H1 (cell line): ENCODE data around the gene GET3. TPM values are rescaled to one million over a fixed set of nuclear protein-coding genes. Genes with fewer than 3 reads are reported as not detected.

Experiments used
- CTCF ChIA-PET: fragments of 300-600 bp; sonication (Branson Sonifier 250); formaldehyde crosslinking; loops from one replicate; lab custom pipeline; 2021; ENCODE audit not compliant: partially characterized antibody; lab: Charles Lee
- POLR2A ChIA-PET: fragments of 300-600 bp; sonication (Branson Sonifier 250); formaldehyde crosslinking; loops from one replicate; lab custom pipeline; 2021; ENCODE audit warnings: inconsistent platforms; ENCODE audit not compliant: partially characterized antibody; lab: Charles Lee
- DNase-seq, 2 experiments: peaks; one replicate each; pipeline versions ENCODE4 v3.0.0 to v3.0.0-alpha.2; 2010 to 2022; ENCODE audit warnings: low spot score in 2 of 2, low read depth in 1 of 2, mixed read lengths in 1 of 2
- FAIRE-seq: peaks from 2 replicates; lab custom pipeline; 2011; peaks lifted over from hg19 to GRCh38; lab: Jason Lieb, UNC
- H2AFZ ChIP-seq: 2 replicates; pipeline ENCODE4 v1.8.1; 2012; ENCODE audit warnings: low read length, inconsistent platforms
- H2AK5ac ChIP-seq: 2 replicates; pipeline ENCODE4 v1.6.1; 2013; ENCODE audit warnings: low read depth, low read length
- H2BK120ac ChIP-seq: replicated peaks from 2 replicates; pipeline ENCODE3; 2013; ENCODE audit warnings: low read depth, low read length, inconsistent platforms
- H2BK12ac ChIP-seq: 2 replicates; pipeline ENCODE4 v1.6.1; 2013; ENCODE audit warnings: low read depth, low read length
- H2BK15ac ChIP-seq: 2 replicates; pipeline ENCODE4 v1.6.1; 2013; ENCODE audit warnings: low read length
- H2BK20ac ChIP-seq: 2 replicates; pipeline ENCODE4 v1.6.1; 2013; ENCODE audit warnings: low read length
- H2BK5ac ChIP-seq: 2 replicates; pipeline ENCODE4 v1.6.1; 2013; ENCODE audit warnings: low read depth, low read length
- H3K14ac ChIP-seq: 2 replicates; pipeline ENCODE4 v1.6.1; 2013; ENCODE audit warnings: inconsistent platforms; ENCODE audit not compliant: insufficient read length
- H3K18ac ChIP-seq: 2 replicates; pipeline ENCODE4 v1.6.1; 2013; ENCODE audit warnings: low read length; ENCODE audit errors: extremely low read depth
- H3K23ac ChIP-seq: 2 replicates; pipeline ENCODE4 v1.6.1; 2013; ENCODE audit warnings: inconsistent platforms; ENCODE audit not compliant: insufficient read length
- H3K23me2 ChIP-seq: 2 replicates; pipeline ENCODE4 v1.6.1; 2013; ENCODE audit warnings: low read depth, low read length
- H3K27ac ChIP-seq: 2 replicates; pipeline ENCODE4 v1.6.1; 2011; ENCODE audit warnings: low read depth, low read length, inconsistent platforms
- H3K27me3 ChIP-seq, 4 experiments: replicated peaks in 1 of 4; 1 replicate in 1 of 4; 2 replicates in 3 of 4; pipeline versions ENCODE4 v1.6.1 to v1.8.1; 2011 to 2013; ENCODE audit warnings: low read length in 3 of 4, mild to moderate bottlenecking in 3 of 4, inconsistent platforms in 2 of 4, mixed read lengths in 2 of 4, moderate library complexity in 1 of 4; ENCODE audit not compliant: control insufficient read depth in 3 of 4, insufficient read depth in 3 of 4; ENCODE audit errors: extremely low read depth in 1 of 4
- H3K36me3 ChIP-seq, 4 experiments: 2 replicates each; pipeline versions ENCODE4 v1.6.1 to v1.8.1; 2011 to 2013; ENCODE audit warnings: mild to moderate bottlenecking in 4 of 4, low read length in 3 of 4, moderate library complexity in 2 of 4, control low read depth in 1 of 4, inconsistent platforms in 1 of 4; ENCODE audit not compliant: insufficient read depth in 4 of 4, control insufficient read depth in 2 of 4
- H3K4ac ChIP-seq: replicated peaks from 2 replicates; pipeline ENCODE3; 2013; ENCODE audit warnings: low read length, low read depth, mixed read lengths, inconsistent platforms; ENCODE audit not compliant: insufficient read length
- H3K4me1 ChIP-seq, 4 experiments: replicated peaks in 1 of 4; 1 replicate in 1 of 4; 2 replicates in 3 of 4; pipeline versions ENCODE4 v1.6.1 to v1.8.1; 2011 to 2013; ENCODE audit warnings: low read length in 3 of 4, inconsistent platforms in 2 of 4, mixed read lengths in 1 of 4; ENCODE audit not compliant: insufficient read depth in 4 of 4, control insufficient read depth in 3 of 4
- H3K4me2 ChIP-seq, 2 experiments: 2 replicates each; pipeline versions ENCODE4 v1.6.1 to v1.8.1; 2011 to 2013; ENCODE audit warnings: low read depth in 2 of 2, low read length in 2 of 2, control low read depth in 1 of 2, inconsistent platforms in 1 of 2, mild to moderate bottlenecking in 1 of 2; ENCODE audit not compliant: insufficient read depth in 1 of 2
- H3K4me3 ChIP-seq, 4 experiments: fragments of 200-600, 300-600 bp in 1 of 4; sonication (generic), shearing (Covaris generic), sonication (Bioruptor Twin) in 1 of 4; 2 replicates each; pipeline versions ENCODE4 v1.5.1 to v1.8.1; 2011 to 2016; ENCODE audit warnings: low read length in 4 of 4, low read depth in 3 of 4, control low read depth in 2 of 4, inconsistent platforms in 2 of 4, mild to moderate bottlenecking in 2 of 4, mixed read lengths in 1 of 4, moderate library complexity in 1 of 4; ENCODE audit not compliant: insufficient read depth in 2 of 4; ENCODE audit errors: extremely low read depth in 1 of 4
- H3K56ac ChIP-seq: replicated peaks from 2 replicates; pipeline ENCODE3; 2013; ENCODE audit warnings: low read depth, mild to moderate bottlenecking, mixed read lengths, low read length, inconsistent platforms; ENCODE audit not compliant: insufficient read length
- H3K79me1 ChIP-seq: 2 replicates; pipeline ENCODE4 v1.6.1; 2013; ENCODE audit warnings: low read depth, low read length, control low read depth
- H3K79me2 ChIP-seq, 2 experiments: 2 replicates each; pipeline versions ENCODE4 v1.6.1 to v1.8.1; 2012 to 2013; ENCODE audit warnings: low read length in 2 of 2, mild to moderate bottlenecking in 2 of 2, inconsistent platforms in 1 of 2; ENCODE audit not compliant: insufficient read depth in 2 of 2, control insufficient read depth in 1 of 2
- H3K9ac ChIP-seq, 4 experiments: replicated peaks in 1 of 4; 1 replicate in 1 of 4; 2 replicates in 3 of 4; pipeline versions ENCODE4 v1.6.1 to v1.8.1; 2011 to 2013; ENCODE audit warnings: low read depth in 3 of 4, low read length in 3 of 4, control low read depth in 2 of 4, mild to moderate bottlenecking in 2 of 4, moderate library complexity in 2 of 4, inconsistent platforms in 1 of 4; ENCODE audit errors: extremely low read depth in 1 of 4
- H3K9me3 ChIP-seq, 2 experiments: 2 replicates each; pipeline versions ENCODE4 v1.6.1 to v1.8.1; 2012 to 2013; ENCODE audit warnings: mild to moderate bottlenecking in 2 of 2, moderate library complexity in 2 of 2, control low read depth in 1 of 2, inconsistent platforms in 1 of 2, low read depth in 1 of 2, low read length in 1 of 2, mixed read lengths in 1 of 2; ENCODE audit not compliant: insufficient read depth in 2 of 2
- H4K20me1 ChIP-seq, 2 experiments: replicated peaks in 1 of 2; 2 replicates each; pipeline versions ENCODE3 to v1.8.1; 2011 to 2013; ENCODE audit warnings: inconsistent platforms in 2 of 2, low read length in 2 of 2, mild to moderate bottlenecking in 1 of 2; ENCODE audit not compliant: insufficient read depth in 2 of 2, control insufficient read depth in 1 of 2
- H4K5ac ChIP-seq: 2 replicates; pipeline ENCODE4 v1.6.1; 2013; ENCODE audit warnings: low read length, low read depth, mixed read lengths, inconsistent platforms; ENCODE audit not compliant: insufficient read length
- H4K8ac ChIP-seq: 2 replicates; pipeline ENCODE4 v1.8.0; 2013; ENCODE audit warnings: mild to moderate bottlenecking, moderate library complexity, low read length, inconsistent platforms; ENCODE audit not compliant: insufficient read depth; ENCODE audit errors: extremely low read depth
- H4K91ac ChIP-seq: replicated peaks from 2 replicates; pipeline ENCODE3; 2013; ENCODE audit warnings: low read length, mixed read lengths, inconsistent platforms; ENCODE audit not compliant: insufficient read length
- ATF2 ChIP-seq: IDR thresholded peaks from 2 replicates; pipeline ENCODE4 v1.6.1; 2012; ENCODE audit warnings: low read length, inconsistent platforms
- BACH1 ChIP-seq: IDR thresholded peaks from 2 replicates; pipeline ENCODE4 v1.6.1; 2012; ENCODE audit warnings: low read length, improper control_type of control experiment
- BCL11A ChIP-seq, 2 experiments: IDR thresholded peaks; one replicate each; pipeline ENCODE4 v1.6.1; 2011; ENCODE audit warnings: low read depth in 2 of 2, low read length in 2 of 2, mild to moderate bottlenecking in 2 of 2
- CBX5 ChIP-seq: fragments of 300-800, 300-1000 bp; sonication (generic); IDR thresholded peaks from 2 replicates; pipeline ENCODE4 v1.7.1; 2016; ENCODE audit warnings: antibody characterized with exemption, low read length, low read depth
- POLR2AphosphoS5 ChIP-seq: IDR thresholded peaks from 2 replicates; pipeline ENCODE4 v1.6.1; 2011; ENCODE audit warnings: low read depth, low read length
- SAP30 ChIP-seq: fragments of 300-600 bp; sonication (generic); IDR thresholded peaks from 2 replicates; pipeline ENCODE4 v1.7.1; 2012; ENCODE audit warnings: low read length, moderate library complexity, mild to moderate bottlenecking, inconsistent platforms; ENCODE audit not compliant: insufficient read depth, insufficient replicate concordance
- WGBS, 2 experiments: shearing (Covaris generic) in 1 of 2; methylation state at CpG; one replicate each; pipeline versions ENCODE4 v1.1.6 to v1.1.7; 2013 to 2015; ENCODE audit warnings: low lambda C conversion rate in 2 of 2, mixed read lengths in 2 of 2, inconsistent platforms in 1 of 2, low coverage in 1 of 2, missing lambda C conversion rate in 1 of 2; ENCODE audit not compliant: insufficient replicate concordance in 2 of 2, insufficient coverage in 1 of 2, insufficient read length in 1 of 2; ENCODE audit errors: extremely low coverage in 1 of 2, missing lambda C conversion rate in 1 of 2; 5-methylcytosine and 5-hydroxymethylcytosine counted together
- polyA plus RNA-seq, 7 experiments: library from polyadenylated mRNA; depleted of rRNA in 3 of 7; stranded (reverse) in 5 of 7; unstranded in 2 of 7; fragments of >200 nt in 5 of 7; fragments of 200-250 nt in 2 of 7; gene quantifications; 1 replicate in 5 of 7; 2 replicates in 1 of 7; 4 replicates in 1 of 7; pipeline versions ENCODE4 v1.2.1 to v1.2.3, GENCODE V29; 2011 to 2013; ENCODE audit warnings: missing spikeins in 2 of 7, mixed read lengths in 2 of 7
- total RNA-seq: library from RNA; stranded (reverse); fragmentation: NEBNext Ultra II Directional; extraction: Animal tissue kit (Norgen Biotek cat#: 25700); gene quantifications from 2 replicates; pipeline ENCODE4 v1.2.1, GENCODE V29; 2021

GET3 gene
- total and polyA plus RNA-seq, 2 of the 8 experiments (the other 6 are each of a cell fraction or from before 2014, with no cell fraction given): 105 to 297 TPM

DNA sequence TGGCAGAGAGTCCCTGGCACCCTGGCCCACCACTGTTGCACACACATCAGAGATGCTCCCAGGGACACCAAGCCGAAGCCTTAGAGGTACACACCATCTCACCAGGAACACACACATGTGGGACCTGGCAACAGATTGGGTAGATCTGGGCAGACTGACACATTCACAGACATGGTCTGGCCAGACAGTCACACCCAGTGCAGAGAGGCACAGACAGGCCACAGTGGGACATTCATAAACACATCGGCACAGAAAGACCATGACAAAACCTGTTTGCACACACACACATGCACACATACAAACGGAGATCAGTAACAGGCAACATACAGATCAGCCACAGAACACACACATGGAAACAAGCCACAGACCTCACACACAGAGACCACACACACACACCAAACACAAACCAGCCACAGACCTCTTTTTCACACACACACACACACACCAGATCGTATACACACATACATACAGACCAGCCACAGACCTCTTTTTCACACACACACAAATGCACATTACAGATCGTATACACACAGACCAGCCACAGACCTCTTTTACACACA, 47.7 kb downstream of the GET3 start:
- CTCF ChIA-PET: interaction anchor here (1.3 to 3.0 kb wide), 2 partner anchors 11 to 22 kb away, joined by 3 to 15 read pairs; no protein-coding TSS in a partner anchor
- DNase-seq (no peak), FAIRE-seq (no peak)
- TF ChIP-seq BACH1 (no peak), SAP30 (no peak), POLR2AphosphoS5 (no peak), ATF2 (no peak), BCL11A (IDR thresholded peaks at IDR 0.05; ENCODE audit: low read depth in 2 of 2, low read length in 2 of 2) (no peak), CBX5 (no peak)
- Histone ChIP-seq H3K79me1 (no peaks in the 10 kb centered on the region; the same call in 1 of the 2 replicates), H2BK15ac (peak overlapping the region; percentile 99), H2BK120ac (peak overlapping the region; percentile 73), H3K27me3 (no peaks in the 10 kb centered on the region), H3K4ac (no peak overlapping the region), H4K5ac (no peak overlapping the region), H4K91ac (peak overlapping the region; percentile 52), H2BK12ac (peak overlapping the region; percentile 99), H3K56ac (peak overlapping the region; percentile 85), H3K4me3 (no peak overlapping the region), H3K27ac (0 out of 2 replicates have a peak overlapping the region, but pooled peaks have one; percentile 27), H2BK20ac (peak overlapping the region; percentile 95), H3K9me3 (no peaks in the 10 kb centered on the region), H3K4me2 (no peak overlapping the region; a peak in 1 of 4 replicates), H2AFZ (no peak overlapping the region), H2AK5ac (peak overlapping the region; percentile 99), H3K23me2 (peaks cover 16% of the 10 kb centered on the region; the same call in 1 of the 2 replicates), H3K36me3 (no peaks in the 10 kb centered on the region), H3K14ac (no peak overlapping the region), H3K79me2 (no peaks in the 10 kb centered on the region), H3K4me1 (peaks cover 16 to 30% (median 19%) of the 10 kb centered on the region in 4 experiments), H3K18ac (peak overlapping the region; percentile 16; the same call in 1 of the 2 replicates), H3K9ac (no peak overlapping the region), H4K20me1 (peaks cover 0 to 1% of the 10 kb centered on the region in 2 experiments), H4K8ac (no peak overlapping the region), H3K23ac (no peak overlapping the region), H2BK5ac (peak overlapping the region; percentile 82; the same call in 1 of the 2 replicates)
- POLR2A ChIA-PET: interaction anchor here (1.5 kb wide), 1 partner anchor 9 kb away, joined by 4 read pairs; no protein-coding TSS in a partner anchor
- WGBS, 2 experiments: 85% methylated on average over 5 of the region's 5 CpGs; no CpG with 5 or more reads in 1 of the 2 experiments
